ENCODE data around the gene KCND3.

GRCh38 chr1:111730706-111731105 is 258.8 kb downstream of the KCND3 start:
- TF ChIP-seq CTCF (IDR thresholded peaks at IDR 0.05; ENCODE audit: extremely low read depth in 1 of 2, insufficient read depth in 1 of 2, low read depth in 1 of 2, low read length in 2 of 2) = no peak
- TF ChIP-seq POLR2AphosphoS5 (IDR thresholded peaks at IDR 0.05; ENCODE audit: insufficient read depth, low read depth, low read length) = no peak
- no peak for TF ChIP-seq MAX (IDR thresholded peaks at IDR 0.05; ENCODE audit: insufficient read depth, insufficient read length)
- TF ChIP-seq EZH2 (IDR thresholded peaks at IDR 0.05; ENCODE audit: borderline replicate concordance, low read depth, low read length, severe bottlenecking) = no peak
- TF ChIP-seq JUN (IDR thresholded peaks at IDR 0.05; ENCODE audit: borderline replicate concordance, insufficient read depth, insufficient read length, low read depth) = no peak
- no peak for TF ChIP-seq POLR2A (IDR thresholded peaks at IDR 0.05; ENCODE audit: low read depth, low read length)
- no peak for TF ChIP-seq FOS (IDR thresholded peaks at IDR 0.05; ENCODE audit: borderline replicate concordance, insufficient read depth, low read length)
- no peak for TF ChIP-seq MYC (IDR thresholded peaks at IDR 0.05; ENCODE audit: low read depth, low read length)
- no peak for TF ChIP-seq GATA2 (IDR thresholded peaks at IDR 0.05; ENCODE audit: insufficient read depth, insufficient read length, low read depth, low read length)

All from endothelial cell of umbilical vein (primary cell).